Ureter (tissue), 1 donor: ENCODE data around the gene PRKAR1B. TPM values are rescaled to one million over a fixed set of nuclear protein-coding genes. Genes with fewer than 3 reads are reported as not detected.

Source experiments
- DNase-seq: peaks from one replicate; pipeline ENCODE4 v3.0.0-alpha.2; 2020; ENCODE audit warnings: low spot score
- total RNA-seq: library from RNA; stranded (reverse); gene quantifications from one replicate; pipeline ENCODE4 v1.2.4, GENCODE V29; 2023
- donor health status: DM: yes; HTN: yes; CAD: no.

Gene PRKAR1B
- total RNA-seq, result 20.5 TPM

- no peak for DNase-seq
These were observed at the start of gene PRKAR1B for GRCh38 chr7:727104-727805. Gene PRKAR1B (minus strand): TSS chr7:727281. CDS start chr7:711505, 15,776 bp downstream.

- no peak for DNase-seq
These were observed 49.3 kb upstream of the PRKAR1B start for GRCh38 chr7:776381-776780.

GRCh38 chr7:774161-775109 is 47.4 kb upstream of the PRKAR1B start:
- no peak for DNase-seq

GRCh38 chr7:773622-773915 is 46.5 kb upstream of the PRKAR1B start:
- no peak for DNase-seq

- DNase-seq, result no peak
These were observed 46.0 kb upstream of the PRKAR1B start for GRCh38 chr7:772861-773621.

DNA sequence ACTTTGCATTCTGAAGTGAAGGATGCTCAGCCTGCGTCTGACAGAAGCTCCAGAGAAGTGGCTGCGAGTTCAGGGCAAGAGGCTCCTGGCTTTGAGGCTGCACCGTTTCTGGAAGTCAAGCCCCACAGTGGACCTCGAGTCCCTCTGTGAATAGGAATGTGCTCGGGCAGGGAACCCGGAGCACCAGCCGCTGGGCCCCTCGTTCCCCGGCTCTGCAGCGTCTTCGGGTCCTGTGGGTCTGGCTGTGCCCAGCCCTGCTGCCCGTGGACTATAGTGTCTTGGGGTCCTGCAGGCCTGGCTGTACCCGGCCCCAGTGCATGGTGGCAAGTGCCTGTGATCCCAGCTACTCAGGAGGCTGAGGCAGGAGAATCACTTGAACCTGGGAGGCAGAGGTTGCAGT is 45.3 kb upstream of the PRKAR1B start:
- no peak for DNase-seq

GRCh38 chr7:772005-772294 is 44.9 kb upstream of the PRKAR1B start:
- DNase-seq, result no peak

GRCh38 chr7:771234-772004 is 44.3 kb upstream of the PRKAR1B start:
- DNase-seq, result peak; percentile 73

DNA sequence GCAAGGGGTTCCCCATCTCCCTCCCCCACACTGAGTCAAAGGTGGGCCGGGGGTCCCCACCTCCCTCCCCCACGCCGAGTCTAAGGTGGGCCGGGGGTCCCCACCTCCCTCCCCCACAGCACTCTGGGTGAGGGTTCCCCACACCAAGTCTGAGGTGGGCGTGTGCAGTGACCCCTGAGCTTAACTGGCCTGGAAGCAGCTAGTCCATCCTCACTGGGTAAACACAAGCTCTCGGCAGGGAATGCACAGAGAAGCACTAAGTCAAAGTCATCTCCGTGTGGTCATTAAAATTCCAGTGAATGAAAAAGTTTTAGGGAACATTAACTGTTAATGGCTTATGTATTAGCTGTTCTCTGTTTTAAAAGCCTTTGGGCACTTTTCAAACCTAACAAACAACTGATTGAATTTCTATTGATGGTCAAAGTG is 43.7 kb upstream of the PRKAR1B start:
- no peak for DNase-seq

GRCh38 chr7:770336-770735 is 43.3 kb upstream of the PRKAR1B start:
- DNase-seq, result no peak

GRCh38 chr7:768881-769504 is 41.9 kb upstream of the PRKAR1B start:
- DNase-seq, result no peak

DNA sequence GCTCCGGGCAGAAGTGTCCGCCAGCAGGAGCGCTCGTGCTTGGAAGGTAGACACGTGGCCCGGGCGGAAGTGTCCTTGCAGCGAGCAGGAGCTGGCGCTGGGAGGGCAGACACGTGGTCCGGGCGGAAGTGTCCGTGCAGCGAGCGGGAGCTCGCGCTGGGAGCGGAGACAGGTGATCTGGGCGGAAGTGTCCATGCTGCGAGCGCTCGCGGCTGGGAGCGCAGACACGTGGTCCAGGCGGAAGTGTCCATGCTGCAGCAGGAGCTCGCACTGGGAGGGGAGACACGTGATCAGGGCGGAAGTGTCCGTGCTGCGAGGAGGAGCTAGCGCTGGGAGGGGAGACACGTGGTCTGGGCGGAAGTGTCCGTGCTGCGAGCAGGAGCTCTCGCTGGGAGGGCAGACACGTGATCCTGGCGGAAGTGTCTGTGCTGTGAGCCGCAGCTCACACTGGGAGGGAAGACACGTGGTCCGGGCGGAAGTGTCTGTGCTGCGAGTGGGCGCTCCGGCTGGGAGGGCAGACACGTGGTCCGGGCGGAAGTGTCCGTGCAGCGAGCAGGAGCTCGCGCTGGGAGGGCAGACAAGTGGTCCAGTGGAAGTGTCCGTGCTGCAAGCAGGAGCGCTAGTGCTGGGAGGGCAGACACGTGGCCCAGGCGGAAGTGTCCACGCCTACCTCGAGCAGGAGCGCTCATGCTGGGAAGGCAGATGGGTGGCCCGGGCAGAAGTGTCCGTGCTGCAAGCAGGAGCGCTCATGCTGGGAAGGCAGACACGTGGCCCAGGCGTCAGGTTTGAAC is 41.1 kb upstream of the PRKAR1B start:
- no peak for DNase-seq

- no peak for DNase-seq
These were observed 40.5 kb upstream of the PRKAR1B start for GRCh38 chr7:767580-767940.

DNA sequence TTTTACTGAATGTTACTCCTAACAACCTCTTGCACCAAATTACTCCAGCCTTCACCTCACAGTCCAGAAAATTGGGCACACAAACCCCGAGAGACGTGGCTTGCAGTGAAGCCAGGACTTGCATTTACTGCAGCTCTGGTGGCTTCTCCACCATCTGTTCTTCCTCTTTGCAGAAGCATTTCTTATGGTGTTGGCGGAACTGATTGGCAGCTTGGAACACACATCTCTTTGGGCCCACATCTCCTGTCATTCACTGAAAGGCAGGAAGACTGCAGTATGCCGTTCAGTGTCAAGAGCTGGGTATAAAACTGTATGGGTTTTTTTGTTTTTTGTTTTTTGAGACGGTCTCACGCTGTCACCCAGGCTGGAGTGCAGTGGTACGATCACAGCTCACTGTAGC is 38.3 kb upstream of the PRKAR1B start:
- DNase-seq, result no peak

DNA sequence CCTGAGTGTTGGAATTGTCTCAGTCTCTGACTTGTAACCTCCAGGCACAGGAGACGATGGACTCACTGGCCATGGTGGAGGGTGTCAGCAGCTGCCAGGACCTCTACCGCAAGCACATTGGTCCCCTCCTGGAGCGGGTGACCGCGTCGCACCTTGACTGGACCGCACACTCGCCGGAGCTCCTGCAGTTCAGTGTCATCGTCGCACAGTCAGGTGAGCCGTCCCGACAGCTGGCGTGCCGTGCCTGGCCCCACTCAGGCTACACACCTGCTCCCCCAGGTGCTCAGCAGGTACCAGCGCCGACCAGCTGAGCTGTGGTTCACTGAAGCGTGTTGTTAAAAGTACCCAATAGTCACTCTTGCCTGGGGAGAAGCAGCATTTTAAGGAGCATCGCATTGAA is 36.7 kb upstream of the PRKAR1B start:
- no peak for DNase-seq

- DNase-seq, result no peak
These were observed 35.8 kb upstream of the PRKAR1B start for GRCh38 chr7:762885-763284.

- DNase-seq, result no peak
These were observed 34.5 kb upstream of the PRKAR1B start for GRCh38 chr7:761631-762030.

DNA sequence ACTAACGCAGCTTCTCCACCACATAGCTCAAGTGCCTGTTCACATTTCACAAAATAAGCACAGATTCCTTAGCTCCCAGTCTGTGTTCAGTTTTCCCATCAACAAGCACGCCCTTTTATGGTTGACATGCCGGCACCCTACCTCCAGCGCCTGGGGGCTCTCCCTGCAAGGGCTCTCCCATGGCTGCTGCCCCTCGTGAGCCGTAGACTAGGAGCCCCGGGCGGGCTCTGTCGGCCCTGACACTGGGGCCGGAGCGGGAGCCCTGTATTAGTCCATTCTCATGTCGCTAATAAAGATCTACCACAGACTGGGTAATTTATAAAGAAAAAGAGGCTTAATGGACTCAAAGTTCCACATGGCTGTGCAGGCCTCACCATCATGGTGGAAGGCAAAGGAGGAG is 34.0 kb upstream of the PRKAR1B start:
- no peak for DNase-seq

GRCh38 chr7:760006-760405 is 32.9 kb upstream of the PRKAR1B start:
- no peak for DNase-seq

- DNase-seq, result no peak
These were observed 32.5 kb upstream of the PRKAR1B start for GRCh38 chr7:759569-759968.

DNA sequence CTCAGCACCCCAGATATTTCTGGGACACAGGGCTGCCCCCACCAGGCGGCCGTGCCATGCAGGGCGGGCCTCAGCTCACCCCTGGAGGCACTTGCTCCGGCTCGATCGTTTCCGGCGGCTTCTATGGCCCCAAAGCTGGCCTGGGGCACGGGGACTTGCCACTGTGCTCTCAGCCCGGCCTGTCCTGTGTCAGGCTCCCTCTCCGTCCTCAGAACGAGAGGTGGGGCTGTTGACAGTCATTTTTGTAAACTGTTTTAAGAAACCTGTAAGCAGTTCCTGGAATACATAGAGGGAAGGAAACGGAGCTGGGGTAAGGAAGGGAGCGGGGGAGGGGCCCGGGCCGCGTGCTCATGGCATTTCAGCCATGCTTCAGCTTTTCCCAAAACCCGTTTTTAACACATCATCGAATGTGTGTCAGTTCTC is 30.7 kb upstream of the PRKAR1B start:
- no peak for DNase-seq
